HG02678 (cell line): ENCODE results near the gene SSX2.
"Not testable (repeated sequence)": the region's sequence is repeated elsewhere in the genome, so short reads cannot be mapped to it uniquely, and the experiment has no call there.

Source experiments
- ATAC-seq: cut with Tn5 transposase; IDR thresholded peaks from one replicate; pipeline ENCODE4 v1.9.1; 2021; ENCODE audit warnings: mild to moderate bottlenecking, moderate library complexity; ENCODE audit not compliant: unreplicated experiment

Gene SSX2, protein sequence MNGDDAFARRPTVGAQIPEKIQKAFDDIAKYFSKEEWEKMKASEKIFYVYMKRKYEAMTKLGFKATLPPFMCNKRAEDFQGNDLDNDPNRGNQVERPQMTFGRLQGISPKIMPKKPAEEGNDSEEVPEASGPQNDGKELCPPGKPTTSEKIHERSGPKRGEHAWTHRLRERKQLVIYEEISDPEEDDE

DNA sequence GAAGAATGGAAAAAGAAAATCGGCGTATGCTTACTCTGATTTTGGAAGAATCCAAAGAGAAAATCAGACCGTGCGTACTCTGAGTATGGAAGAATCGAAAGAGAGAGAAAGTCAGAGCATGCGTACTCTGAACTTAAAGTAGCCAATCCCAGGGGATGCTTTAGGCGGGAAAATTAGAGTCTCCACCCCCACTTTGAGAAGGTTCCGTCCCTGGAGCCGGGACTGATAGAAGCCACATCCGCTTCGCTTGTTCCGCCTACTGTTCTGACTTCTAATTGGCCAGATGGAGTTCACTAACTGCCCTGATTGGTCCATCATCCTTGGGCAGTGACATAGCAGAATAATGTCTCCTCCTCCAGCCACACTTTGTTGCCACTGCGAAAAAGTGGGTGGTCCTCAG lies at the start of gene SSX2:
TSS of gene SSX2 (minus strand) at position 101 of the 400 bp plus-strand sequence. CDS start 1,429 bp downstream, outside the sequence.
- ATAC-seq = not testable (repeated sequence)

DNA sequence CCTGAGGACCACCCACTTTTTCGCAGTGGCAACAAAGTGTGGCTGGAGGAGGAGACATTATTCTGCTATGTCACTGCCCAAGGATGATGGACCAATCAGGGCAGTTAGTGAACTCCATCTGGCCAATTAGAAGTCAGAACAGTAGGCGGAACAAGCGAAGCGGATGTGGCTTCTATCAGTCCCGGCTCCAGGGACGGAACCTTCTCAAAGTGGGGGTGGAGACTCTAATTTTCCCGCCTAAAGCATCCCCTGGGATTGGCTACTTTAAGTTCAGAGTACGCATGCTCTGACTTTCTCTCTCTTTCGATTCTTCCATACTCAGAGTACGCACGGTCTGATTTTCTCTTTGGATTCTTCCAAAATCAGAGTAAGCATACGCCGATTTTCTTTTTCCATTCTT lies 44.0 kb upstream of the SSX2 start, which contains the start of gene SSX2B:
TSS of gene SSX2B (plus strand) at position 301 of the 400 bp plus-strand sequence. CDS start 1,429 bp downstream, outside the sequence.
- ATAC-seq = not testable (repeated sequence)

DNA sequence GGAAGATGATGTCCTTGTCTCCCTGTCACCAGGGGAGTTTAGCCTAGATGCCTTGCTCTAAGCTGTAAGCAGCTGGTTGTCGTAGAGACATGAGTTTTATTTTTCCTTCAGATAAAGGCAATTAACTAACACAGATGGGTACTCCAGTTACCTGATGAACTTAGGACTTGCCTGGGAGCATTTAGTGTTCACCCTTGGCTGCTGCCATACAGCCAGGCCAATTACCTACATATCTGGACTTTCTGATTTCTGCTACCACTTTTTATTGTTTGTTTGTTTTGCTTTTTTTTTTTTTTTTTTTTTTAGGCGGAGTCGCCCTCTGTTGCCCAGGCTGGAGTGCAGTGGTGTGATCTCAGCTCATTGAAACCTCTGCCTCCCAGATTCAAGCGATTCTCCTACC lies 14.9 kb downstream of the SSX2 start:
- not testable (repeated sequence) for ATAC-seq

DNA sequence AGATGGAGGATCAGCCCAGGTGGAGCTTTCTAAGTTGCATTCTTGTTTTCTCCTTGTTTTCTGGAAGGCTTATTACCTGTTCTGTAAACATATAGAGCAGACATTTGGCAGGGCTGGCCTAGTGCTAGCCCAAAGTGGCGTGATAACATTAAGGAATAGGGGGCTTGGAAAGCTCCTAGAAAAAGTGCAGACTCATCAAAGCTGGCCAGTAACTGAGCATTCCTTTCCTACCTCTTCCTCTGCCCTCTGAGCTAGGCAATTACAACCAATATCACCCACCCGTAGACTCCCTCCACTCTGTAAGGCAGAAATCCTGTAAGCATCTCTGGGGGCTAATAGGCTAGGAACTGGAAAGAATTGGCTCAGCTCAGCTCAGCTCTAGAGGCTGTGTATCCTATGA lies 44.8 kb downstream of the SSX2 start:
- not testable (repeated sequence) for ATAC-seq

DNA sequence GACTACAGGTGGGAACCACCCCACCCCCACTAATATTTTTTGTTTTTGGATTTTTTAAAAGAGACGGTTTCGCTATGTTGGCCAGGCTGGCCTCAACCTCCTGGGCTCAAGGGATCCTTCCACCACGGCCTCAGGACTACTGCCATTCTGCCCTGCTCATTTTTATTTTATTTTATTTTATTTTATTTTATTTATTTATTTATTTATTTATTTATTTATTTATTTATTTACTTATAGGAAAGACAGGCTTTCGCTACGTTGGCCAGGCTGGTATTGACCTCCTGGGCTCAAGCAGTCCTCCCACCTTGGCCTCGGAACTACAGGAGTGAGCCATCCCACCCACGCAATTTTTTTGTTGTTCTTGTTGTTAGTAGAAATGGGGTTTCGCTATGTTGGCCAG lies 51.5 kb downstream of the SSX2 start:
- ATAC-seq = not testable (repeated sequence)

DNA sequence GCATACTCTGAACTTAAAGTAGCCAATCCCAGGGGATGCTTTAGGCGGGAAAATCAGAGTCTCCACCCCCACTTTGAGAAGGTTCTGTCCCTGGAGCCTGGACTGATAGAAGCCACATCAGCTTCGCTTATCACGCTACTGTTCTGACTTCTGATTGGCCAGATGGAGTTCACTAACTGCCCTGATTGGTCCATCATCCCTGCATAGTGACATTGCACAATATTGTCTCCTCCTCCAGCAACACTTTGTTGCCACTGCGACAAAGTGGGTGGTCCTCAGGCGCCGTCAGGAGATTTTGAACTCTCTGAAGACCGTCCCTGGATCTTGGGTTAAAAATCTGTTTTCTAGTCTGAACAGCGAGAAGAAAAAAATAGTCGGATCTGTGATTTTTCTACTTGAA lies 52.2 kb downstream of the SSX2 start, which contains the start of gene SSX7:
TSS of gene SSX7 (minus strand) at position 101 of the 400 bp plus-strand sequence. CDS start 1,428 bp downstream, outside the sequence.
- ATAC-seq = not testable (repeated sequence)

DNA sequence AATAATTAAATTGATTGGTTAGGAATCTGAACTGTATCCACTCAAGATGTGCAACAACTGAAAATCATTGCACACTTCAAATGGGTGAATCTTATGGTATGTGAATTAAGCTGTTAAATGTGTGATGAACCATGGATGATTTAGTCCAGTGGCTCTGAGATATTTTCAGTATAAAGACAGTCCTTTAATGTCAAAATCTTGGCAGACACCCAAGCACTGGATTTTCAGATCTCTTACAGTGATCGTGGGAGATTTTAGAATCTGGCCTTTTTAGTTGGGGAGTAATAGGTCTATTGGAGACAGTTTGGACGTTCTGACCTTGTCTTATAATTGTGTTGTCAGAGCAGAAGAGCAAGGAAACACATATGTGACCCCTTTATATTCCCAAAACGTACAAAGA lies 56.3 kb downstream of the SSX2 start:
- not testable (repeated sequence) for ATAC-seq

DNA sequence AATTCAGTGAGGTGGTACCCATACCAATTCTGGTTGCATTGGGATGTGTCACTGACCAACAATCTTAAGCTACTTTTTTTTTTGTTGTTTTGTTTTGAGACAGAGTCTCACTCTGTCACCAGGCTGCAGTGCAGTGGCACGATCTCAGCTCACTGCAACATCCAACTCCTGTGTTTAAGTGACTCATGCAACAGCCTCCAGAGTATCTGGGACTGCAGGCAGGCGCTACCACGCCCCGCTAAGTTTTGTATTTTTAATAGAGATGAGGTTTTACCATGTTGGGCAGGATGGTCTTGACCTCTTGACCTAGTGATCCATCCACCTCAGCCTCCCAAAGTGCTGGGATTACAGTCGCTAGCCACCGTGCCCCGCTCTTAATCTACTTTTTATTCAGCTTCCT lies 58.0 kb downstream of the SSX2 start:
- not testable (repeated sequence) for ATAC-seq
